Activated CD4-positive, alpha-beta T cell treated with anti-CD3 and anti-CD28 coated beads, Interleukin-2, amount 50 U/mL, for 1 hour (primary cell): ENCODE measurements around the gene NUDT1.

Experiments
- DNase-seq: peaks from one replicate; pipeline ENCODE4 v3.0.0-alpha.2; 2020

The NUDT1 gene

GRCh38 chr7:2225336-2225735, 16.7 kb upstream of the NUDT1 start:
- DNase-seq: no peak

DNA sequence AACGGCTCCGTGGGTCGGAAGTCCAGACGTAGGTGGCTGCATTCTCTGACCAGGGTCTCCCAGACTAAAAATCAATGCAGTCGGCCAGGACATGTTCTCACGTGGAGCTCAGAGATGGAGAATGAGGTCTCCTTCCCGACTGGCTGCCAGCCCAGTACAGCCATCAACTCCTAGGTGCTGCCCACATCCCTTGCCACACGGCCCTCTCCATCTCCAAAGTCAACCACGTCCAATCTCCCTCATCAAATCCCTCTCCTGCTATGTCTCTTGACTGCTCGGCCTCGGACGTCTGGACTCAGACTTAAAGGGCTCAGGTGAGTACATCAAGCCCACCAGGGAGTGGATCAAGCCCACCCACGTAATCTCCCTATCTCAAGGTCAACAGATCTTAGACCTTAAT, 16.2 kb upstream of the NUDT1 start:
- DNase-seq: no peak

- no peak for DNase-seq
These were observed 14.3 kb upstream of the NUDT1 start for GRCh38 chr7:2227699-2228098.

GRCh38 chr7:2228921-2229320, 13.1 kb upstream of the NUDT1 start:
- no peak for DNase-seq

DNA sequence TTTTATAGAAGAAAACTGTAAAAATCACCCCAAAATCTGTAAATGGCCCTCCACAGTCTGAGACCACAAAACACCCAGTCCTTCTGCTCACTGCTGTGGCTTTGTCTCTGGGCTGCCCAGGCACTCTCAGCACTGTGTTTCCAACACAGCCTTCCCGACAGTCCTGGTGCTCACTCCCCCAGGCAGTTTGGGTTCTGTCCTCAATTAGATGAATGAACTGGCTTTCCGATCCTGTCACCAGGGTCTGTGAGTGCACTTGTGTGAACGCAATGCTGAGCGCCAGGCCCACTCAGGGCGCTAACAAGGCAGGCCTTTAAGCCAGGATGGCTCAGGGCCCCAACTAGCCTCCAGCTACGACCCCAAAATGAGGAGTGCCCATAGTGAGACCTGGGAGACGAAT, 12.6 kb upstream of the NUDT1 start:
- no peak for DNase-seq

GRCh38 chr7:2230226-2230625, 11.8 kb upstream of the NUDT1 start:
- DNase-seq: no peak

DNA sequence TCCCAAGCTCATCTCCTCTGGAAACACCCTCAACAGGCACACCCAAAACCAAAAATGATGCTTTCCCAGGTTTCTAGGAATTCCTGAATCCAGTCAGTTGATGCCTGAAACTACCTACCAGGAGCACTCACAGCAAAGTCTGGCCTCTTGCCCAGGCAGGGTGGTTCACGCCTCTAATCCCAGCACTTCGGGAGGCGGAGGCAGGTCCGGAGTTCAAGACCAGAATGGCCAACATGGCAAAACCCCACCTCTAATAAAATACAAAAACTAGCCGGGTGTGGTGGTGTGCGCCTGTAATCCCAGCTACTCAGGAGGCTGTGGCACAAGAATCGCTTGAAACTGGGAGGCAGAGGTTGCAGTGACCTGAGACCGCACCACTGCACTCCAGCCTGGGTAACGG, 11.1 kb upstream of the NUDT1 start:
- DNase-seq: no peak

DNA sequence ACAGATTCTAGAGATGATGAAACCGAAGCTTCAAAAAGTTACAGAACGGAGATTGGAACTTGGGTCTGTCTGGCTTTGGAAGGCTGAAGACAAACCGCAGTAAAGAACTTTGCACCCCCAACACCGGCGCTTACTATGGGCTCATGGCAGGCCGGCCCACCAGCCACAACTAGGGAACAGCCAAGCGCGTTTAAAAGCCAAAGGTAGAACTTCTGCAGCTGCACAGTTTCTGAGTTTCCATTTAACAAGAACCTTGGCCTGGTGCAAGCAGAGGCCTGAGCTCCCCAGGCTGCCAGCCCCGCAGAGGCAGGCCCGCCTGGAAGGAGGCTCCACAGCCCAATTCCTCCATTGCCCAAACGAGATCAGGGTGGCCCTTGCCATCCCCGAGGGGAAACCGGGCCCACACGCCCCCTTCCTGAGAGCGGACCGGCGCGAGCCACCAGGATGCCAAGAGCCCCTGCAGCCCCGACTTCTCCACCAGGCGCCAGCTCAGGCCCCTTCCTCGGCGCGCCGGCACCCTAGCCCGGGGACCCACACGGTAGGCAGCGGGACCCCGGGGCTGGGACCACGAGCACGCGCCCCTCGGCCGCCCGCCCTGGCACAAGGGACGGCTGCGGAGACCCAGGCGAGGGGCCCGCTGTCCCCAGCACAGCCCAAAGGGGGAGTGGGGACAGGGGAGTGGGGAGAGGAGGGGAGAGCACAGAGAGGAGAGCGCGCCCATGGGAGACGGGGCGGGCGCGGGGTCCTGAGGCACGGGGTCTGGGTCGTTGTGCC, 9.8 kb upstream of the NUDT1 start:
- peak; percentile 13 for DNase-seq

DNA sequence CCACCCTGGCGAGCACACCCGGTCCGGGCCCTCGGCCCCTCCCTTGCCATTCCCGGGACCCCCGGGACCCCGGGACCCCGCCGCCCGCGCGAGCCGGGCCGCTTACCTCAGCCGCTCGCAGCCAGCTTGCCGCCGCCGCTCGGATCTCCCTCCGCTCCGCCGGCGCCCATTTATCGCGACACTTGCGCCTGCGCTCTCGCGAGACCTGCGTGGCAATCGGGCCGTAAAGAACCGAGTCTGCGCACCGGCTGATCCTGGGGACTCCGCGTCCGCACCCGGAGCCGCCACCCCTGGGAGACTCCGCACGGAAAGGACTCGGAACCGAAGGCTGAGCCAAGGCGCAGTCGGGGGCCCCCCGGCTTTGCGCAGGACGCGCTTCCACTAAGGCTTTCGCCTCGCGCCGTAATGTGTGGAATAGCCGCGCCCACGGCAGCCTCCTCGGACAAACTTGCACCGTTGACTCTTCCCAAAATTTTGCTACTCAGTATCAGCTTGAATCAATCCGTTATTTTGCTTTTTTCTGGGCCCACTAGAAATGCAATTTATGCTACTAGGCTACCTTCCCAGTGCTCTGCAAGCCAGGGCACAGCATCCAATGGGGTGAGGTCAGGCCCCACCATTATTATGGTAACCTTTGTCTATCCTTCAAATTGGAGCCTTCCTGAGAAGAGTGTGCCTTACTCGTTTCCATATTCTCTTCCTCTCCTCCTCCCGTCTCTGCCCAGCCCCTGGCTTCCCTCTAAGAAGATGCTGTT, 9.1 kb upstream of the NUDT1 start, which contains the start of gene MAD1L1:
Gene MAD1L1 (minus strand): TSS at position 180 of the 755 bp plus-strand sequence. CDS start 2,812 bp downstream, outside the sequence.
- DNase-seq: peak; percentile 87

DNA sequence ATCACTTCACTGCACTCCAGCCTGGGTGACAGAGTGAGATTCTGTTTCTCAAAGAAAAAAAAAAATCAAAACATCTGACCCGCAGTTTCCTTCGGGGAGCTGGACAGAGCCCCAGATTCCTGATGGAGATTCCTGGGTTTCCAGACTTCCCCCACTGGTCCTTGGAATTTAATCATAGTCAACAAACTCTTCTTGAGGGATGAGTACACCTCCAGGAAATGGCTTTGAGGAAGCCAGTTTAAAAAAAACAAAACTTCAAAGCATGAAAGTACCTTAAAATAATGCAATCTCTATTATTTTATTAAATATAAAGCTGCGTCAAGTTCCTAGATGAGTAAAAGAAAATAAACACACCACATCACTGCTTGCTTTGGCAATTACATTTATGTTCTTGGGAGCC, 8.1 kb upstream of the NUDT1 start:
- DNase-seq: no peak

DNA sequence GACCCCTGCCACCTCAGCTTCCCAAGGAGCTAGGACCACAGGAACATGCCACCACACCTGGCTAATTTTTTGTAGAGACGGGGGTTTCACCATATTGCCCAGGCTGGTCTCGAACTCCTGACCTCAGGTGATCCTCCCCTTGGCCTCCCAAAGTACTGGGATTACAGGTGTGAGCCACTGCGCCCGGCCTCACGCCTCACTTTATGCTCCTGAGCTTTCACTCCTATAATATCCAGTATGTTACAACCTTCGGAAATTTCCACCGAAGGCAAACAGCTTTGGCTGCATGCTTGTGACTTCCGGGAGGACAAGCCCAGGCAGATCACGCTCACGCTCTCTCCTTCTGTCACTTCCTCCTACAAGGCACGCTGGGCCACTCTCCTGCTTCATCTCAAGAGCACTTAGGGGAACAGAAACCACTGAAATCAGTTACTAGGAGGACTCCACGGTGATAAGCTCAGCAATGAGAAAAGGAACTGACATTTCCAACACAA, 4.9 kb upstream of the NUDT1 start:
- no peak for DNase-seq

DNA sequence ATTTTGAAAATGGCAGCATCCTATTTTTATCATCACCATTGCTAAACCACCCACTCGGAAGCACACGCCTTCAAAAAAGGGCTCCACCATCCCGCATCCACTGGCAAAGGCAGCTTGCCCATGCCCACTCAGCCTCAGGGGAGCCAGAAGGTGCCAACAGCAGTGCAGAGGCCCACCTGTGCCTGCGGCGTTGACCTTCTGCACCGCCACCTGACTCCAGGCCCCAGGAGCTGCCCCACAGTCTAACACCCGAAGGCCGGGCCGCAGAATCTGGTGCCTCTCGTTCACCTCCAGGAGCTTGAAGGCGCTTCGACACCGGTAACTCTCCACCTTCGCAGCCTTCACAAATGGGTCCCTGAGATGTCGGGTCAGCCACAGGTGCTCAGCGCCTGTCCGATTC, 2.8 kb upstream of the NUDT1 start:
- no peak for DNase-seq

- no peak for DNase-seq
These were observed 759 bp downstream of the NUDT1 start for GRCh38 chr7:2242541-2243429.

DNA sequence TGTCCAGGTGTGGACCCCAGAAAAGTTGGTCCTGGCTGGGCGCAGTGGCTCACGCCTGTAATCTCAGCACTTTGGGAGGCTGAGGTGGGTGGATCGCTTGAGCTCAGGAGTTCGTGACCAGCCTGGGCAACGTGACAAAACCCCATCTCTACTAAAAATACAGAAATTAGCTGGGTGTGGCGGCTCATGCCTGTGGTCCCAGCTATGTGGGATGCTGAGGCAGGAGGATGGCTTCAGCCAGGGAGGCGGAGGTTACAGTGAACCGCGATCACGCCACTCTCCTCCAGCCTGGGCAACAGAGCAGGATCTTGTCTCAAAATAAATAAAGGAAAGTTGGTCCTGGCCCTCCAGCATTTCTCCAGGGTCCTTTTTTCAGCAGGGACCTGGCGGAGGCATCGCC, 1.4 kb downstream of the NUDT1 start:
- no peak for DNase-seq

- no peak for DNase-seq
These were observed 2.5 kb downstream of the NUDT1 start for GRCh38 chr7:2244404-2244995.

DNA sequence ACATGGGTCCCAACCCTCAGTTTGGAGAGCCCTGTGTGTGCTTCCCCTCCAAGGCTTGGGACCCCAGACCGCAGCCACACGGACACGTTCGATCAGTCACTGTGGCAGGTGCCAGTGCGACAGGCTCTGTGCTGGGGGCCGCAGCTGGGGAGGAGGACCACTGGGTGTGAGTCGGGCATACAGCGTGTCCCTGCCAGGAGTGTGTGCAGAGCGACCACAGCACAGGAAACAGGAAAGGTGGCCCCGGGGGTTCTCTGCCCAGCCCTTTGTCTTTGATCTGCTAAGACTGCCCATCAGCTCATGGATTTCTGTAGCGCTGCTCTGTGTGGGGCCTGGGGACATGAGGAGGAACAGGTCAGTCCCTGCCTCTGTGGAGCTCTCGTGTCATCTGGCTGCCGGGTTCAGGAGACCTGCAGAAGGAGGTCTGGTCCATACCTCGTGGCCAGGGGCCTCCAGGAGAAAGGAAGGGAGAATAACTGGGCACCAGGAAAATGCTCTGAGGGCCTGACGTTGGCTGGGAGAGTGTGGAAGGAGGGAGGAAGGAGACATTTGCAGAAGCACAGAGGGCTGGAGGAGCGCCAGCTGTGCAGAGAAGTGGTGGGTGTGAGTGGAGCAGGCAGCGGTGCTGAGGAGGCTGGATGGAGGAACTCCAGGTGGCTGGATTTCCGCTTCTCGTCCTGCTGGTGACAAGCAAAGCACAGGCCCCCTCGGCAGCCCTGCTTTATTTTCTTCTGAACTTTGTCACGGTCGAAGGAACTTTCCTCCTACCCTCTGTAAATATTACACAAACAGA, 4.1 kb downstream of the NUDT1 start:
- no peak for DNase-seq

GRCh38 chr7:2247141-2247995, 5.3 kb downstream of the NUDT1 start:
- DNase-seq: peak; percentile 8

GRCh38 chr7:2248984-2249694, 7.1 kb downstream of the NUDT1 start:
- no peak for DNase-seq

DNA sequence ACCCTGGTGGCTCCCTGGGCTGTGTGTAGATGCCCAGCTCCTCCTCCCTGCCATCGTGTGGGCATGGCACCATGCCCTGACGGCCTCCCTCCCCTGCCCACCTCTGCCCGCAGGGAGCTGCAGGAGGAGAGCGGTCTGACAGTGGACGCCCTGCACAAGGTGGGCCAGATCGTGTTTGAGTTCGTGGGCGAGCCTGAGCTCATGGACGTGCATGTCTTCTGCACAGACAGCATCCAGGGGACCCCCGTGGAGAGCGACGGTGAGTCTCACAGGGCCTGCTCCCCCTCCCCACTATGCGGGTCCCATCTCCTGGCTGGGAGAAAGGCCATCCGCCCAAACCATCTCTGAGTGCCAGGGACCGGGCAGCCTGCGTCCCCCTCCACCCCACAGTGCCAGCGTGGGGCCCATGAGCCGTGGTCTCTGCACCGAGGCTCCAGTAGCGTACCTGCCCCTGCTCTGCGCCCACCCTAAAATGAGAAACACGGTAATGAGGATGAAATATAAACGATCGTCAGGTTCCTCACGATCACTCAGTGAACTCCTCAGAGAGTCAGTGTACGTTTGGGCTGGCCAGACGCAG, 7.8 kb downstream of the NUDT1 start:
- no peak for DNase-seq

GRCh38 chr7:2251381-2251780, 9.4 kb downstream of the NUDT1 start:
- no peak for DNase-seq
